ENCODE measurements around the gene MGLL. TPM values are rescaled to one million over a fixed set of nuclear protein-coding genes. Genes with fewer than 3 reads are reported as not detected.

The MGLL gene
- total and polyA plus RNA-seq, 9 of the 15 experiments (the other 6 are each of a cell fraction or from before 2014, with no cell fraction given): 0.12 to 0.32 (median 0.18) TPM; not detected in 6

DNA sequence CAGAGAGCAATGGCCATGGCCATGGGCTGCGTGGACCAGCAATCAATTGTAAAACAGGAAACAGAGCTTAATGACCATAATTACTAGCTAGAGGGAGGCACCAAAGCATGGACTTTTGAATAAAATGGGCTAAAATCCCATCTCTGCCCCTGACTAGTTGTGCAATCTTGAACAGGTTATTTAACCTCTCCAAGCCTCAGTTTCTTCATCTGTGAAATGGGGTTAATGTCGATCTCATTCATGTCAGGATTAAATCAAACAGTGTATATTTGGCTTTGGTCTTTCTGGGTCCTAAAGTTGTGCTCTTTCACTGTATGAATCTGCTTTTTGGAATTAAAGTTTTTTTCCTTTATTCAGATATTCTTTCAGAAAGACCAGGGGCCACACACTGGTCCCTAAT lies 113.5 kb downstream of the MGLL start:
- no peaks in the 10 kb centered on the region for H3K36me3 ChIP-seq (ENCODE audit: control insufficient read depth, insufficient read depth, low read length)
- no peak overlapping the region for H3K27ac ChIP-seq (ENCODE audit: extremely low read depth, low read depth, low read length)
- no peaks in the 10 kb centered on the region for H3K9me3 ChIP-seq (replicated peaks; ENCODE audit: control insufficient read depth, insufficient read depth, low read depth, low read length)
- peaks cover 2% of the 10 kb centered on the region for H3K9me1 ChIP-seq (ENCODE audit: control insufficient read depth, insufficient read depth, low read length)
- H4K20me1 ChIP-seq (replicated peaks; ENCODE audit: control insufficient read depth, insufficient read depth, low read length): no peaks in the 10 kb centered on the region
- DNase-seq (ENCODE audit: extremely low read depth in 1 of 4, low spot score in 3 of 4) (no peak), FAIRE-seq (no peak), ATAC-seq (no peak)
- H3K79me2 ChIP-seq (ENCODE audit: control insufficient read depth, insufficient read depth, low read length): no peaks in the 10 kb centered on the region
- no peak overlapping the region for H3K9ac ChIP-seq (ENCODE audit: insufficient read depth in 1 of 2, low read depth in 2 of 2, low read length in 2 of 2)
- H3K4me3 ChIP-seq: no peak overlapping the region
- 14% methylated on average over 2 of the region's 2 CpGs for WGBS (ENCODE audit: insufficient coverage, low coverage, missing lambda C conversion rate)
- in situ Hi-C loops (cut with MboI) (no loop called here), intact Hi-C loops (cut with micrococcal nuclease) (no loop called here)
- POLR2A ChIA-PET: no interaction called here
- CTCF ChIA-PET (ENCODE audit: low intra/inter-chr PET ratio): no interaction called here
- BruUV-seq (replicated peaks): no TSS peak
- H3K27me3 ChIP-seq (ENCODE audit: control insufficient read depth in 2 of 2, insufficient read depth in 2 of 2, low read length in 2 of 2): peaks cover 8 to 36% of the 10 kb centered on the region in 2 experiments; a peak in 4 of 5 replicates
- no peak overlapping the region for H2AFZ ChIP-seq (ENCODE audit: low read depth, low read length)
- no peak overlapping the region for H3K4me2 ChIP-seq (ENCODE audit: insufficient read depth, low read length)
- TF ChIP-seq KDM1A (IDR thresholded peaks at IDR 0.05) (peak; percentile 41 to 44; a peak in 2 of 4 replicates), MCM5 (IDR thresholded peaks at IDR 0.05; ENCODE audit: low read depth) (no peak), SMARCA5 (IDR thresholded peaks at IDR 0.05) (0 out of 2 replicates have a peak, but pooled peaks have one; percentile 14), BCOR (IDR thresholded peaks at IDR 0.05) (peak; percentile 74; the same call in 1 of the 2 replicates), SIN3A (IDR thresholded peaks at IDR 0.05; ENCODE audit: borderline replicate concordance in 2 of 2, control insufficient read depth in 1 of 2, low read depth in 2 of 2, low read length in 2 of 2) (no peak), RBM25 (IDR thresholded peaks at IDR 0.05; ENCODE audit: low read depth, low read length, severe bottlenecking) (peak; percentile 92)
- TF ChIP-seq, protein P1, sequence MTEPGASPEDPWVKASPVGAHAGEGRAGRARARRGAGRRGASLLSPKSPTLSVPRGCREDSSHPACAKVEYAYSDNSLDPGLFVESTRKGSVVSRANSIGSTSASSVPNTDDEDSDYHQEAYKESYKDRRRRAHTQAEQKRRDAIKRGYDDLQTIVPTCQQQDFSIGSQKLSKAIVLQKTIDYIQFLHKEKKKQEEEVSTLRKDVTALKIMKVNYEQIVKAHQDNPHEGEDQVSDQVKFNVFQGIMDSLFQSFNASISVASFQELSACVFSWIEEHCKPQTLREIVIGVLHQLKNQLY (CRISPR knock-in tag; conservative IDR thresholded peaks at IDR 0.05): no peak
- H3K4me1 ChIP-seq (replicated peaks in 1 of 2; ENCODE audit: control insufficient read depth in 2 of 2, insufficient read depth in 2 of 2, low read length in 2 of 2): peaks cover 10% of the 10 kb centered on the region in 2 experiments; a peak in 4 of 5 replicates
